Thoracic aorta (tissue), 2 donors: Measurements from ENCODE around the gene ARHGDIA. TPM values are rescaled to one million over a fixed set of nuclear protein-coding genes. Genes with fewer than 3 reads are reported as not detected.
"Not testable (repeated sequence)": the region's sequence is repeated elsewhere in the genome, so short reads cannot be mapped to it uniquely, and the experiment has no call there.

Experiments
- ATAC-seq: fragments of 150-250 bp; one replicate; pipeline ENCODE4 v1.8.0; 2017; ENCODE audit warnings: low read depth; ENCODE audit not compliant: insufficient number of reproducible peaks, low FRiP score
- DNase-seq: peaks from one replicate; pipeline ENCODE4 v3.0.0-alpha.2; 2020; ENCODE audit warnings: low spot score
- H3K27ac ChIP-seq, 2 donors: fragments of 200-600 bp; sonication (generic); 1 replicate in 1 of 2; 2 replicates in 1 of 2; pipeline ENCODE4 v1.5.1; 2016; ENCODE audit warnings: mild to moderate bottlenecking in 2 of 2, moderate library complexity in 2 of 2
- H3K27me3 ChIP-seq: fragments of 200-600 bp; sonication (generic); replicated peaks from 2 replicates; pipeline ENCODE4 v1.6.0; 2016; ENCODE audit warnings: mild to moderate bottlenecking; ENCODE audit not compliant: insufficient read depth
- H3K36me3 ChIP-seq: fragments of 200-600 bp; sonication (generic); one replicate; pipeline ENCODE4 v1.5.1; 2016
- H3K4me1 ChIP-seq, 2 donors: fragments of 200-600 bp; sonication (generic); 1 replicate in 1 of 2; 2 replicates in 1 of 2; pipeline versions ENCODE4 v1.5.1 to v1.6.0; 2016; ENCODE audit warnings: low read depth in 2 of 2, mild to moderate bottlenecking in 1 of 2; ENCODE audit not compliant: control insufficient read depth in 1 of 2
- H3K4me3 ChIP-seq: fragments of 200-600 bp; sonication (generic); 2 replicates; pipeline ENCODE4 v1.5.1; 2016; ENCODE audit warnings: mild to moderate bottlenecking
- H3K9me3 ChIP-seq: fragments of 200-600 bp; sonication (generic); 2 replicates; pipeline ENCODE4 v1.5.1; 2016
- CTCF ChIP-seq: fragments of 200-600 bp; sonication (generic); IDR thresholded peaks from one replicate; pipeline ENCODE4 v1.5.1; 2019; ENCODE audit warnings: antibody characterized with exemption
- total RNA-seq, 2 donors: library from RNA; depleted of rRNA; stranded (reverse); fragments of >200 nt; gene quantifications; one replicate each; pipeline versions ENCODE4 v1.1.0 to v1.2.3, GENCODE V29; 2016

ARHGDIA gene
- total RNA-seq, 2 donors from 2014 or later, result 206 to 324 TPM

GRCh38 chr17:81842725-81843504 is 28.2 kb downstream of the ARHGDIA start:
- H3K4me1 ChIP-seq, result no peaks in the 10 kb centered on the region
- H3K27me3 ChIP-seq, result no peaks in the 10 kb centered on the region
- ATAC-seq (no peak), DNase-seq (no peak)
- TF ChIP-seq CTCF, result no peak
- no peaks in the 10 kb centered on the region for H3K9me3 ChIP-seq
- H3K36me3 ChIP-seq, result peaks cover 51% of the 10 kb centered on the region
- H3K4me3 ChIP-seq, result no peak overlapping the region
- no peak overlapping the region for H3K27ac ChIP-seq

- Histone ChIP-seq H3K36me3 (peaks cover 48% of the 10 kb centered on the region), H3K27ac (no peak overlapping the region), H3K9me3 (no peaks in the 10 kb centered on the region), H3K4me3 (no peak overlapping the region), H3K27me3 (no peaks in the 10 kb centered on the region), H3K4me1 (no peaks in the 10 kb centered on the region)
- ATAC-seq, result no peak
- no peak for DNase-seq
- TF ChIP-seq CTCF, result no peak
These were observed 28.8 kb downstream of the ARHGDIA start for GRCh38 chr17:81842378-81842724.

- TF ChIP-seq CTCF, result no peak
- ATAC-seq (no peak), DNase-seq (no peak)
- no peaks in the 10 kb centered on the region for H3K9me3 ChIP-seq
- H3K4me3 ChIP-seq, result no peak overlapping the region
- H3K36me3 ChIP-seq, result peaks cover 43% of the 10 kb centered on the region
- no peak overlapping the region for H3K27ac ChIP-seq
- no peaks in the 10 kb centered on the region for H3K27me3 ChIP-seq
- no peaks in the 10 kb centered on the region for H3K4me1 ChIP-seq
These were observed 29.3 kb downstream of the ARHGDIA start for GRCh38 chr17:81841866-81842265.

GRCh38 chr17:81840826-81841778 is 30.0 kb downstream of the ARHGDIA start:
- no peak overlapping the region for H3K27ac ChIP-seq
- H3K4me1 ChIP-seq, result no peaks in the 10 kb centered on the region
- TF ChIP-seq CTCF, result no peak
- ATAC-seq, result no peak
- no peaks in the 10 kb centered on the region for H3K9me3 ChIP-seq
- H3K36me3 ChIP-seq, result peaks cover 35% of the 10 kb centered on the region
- DNase-seq, result no peak
- H3K27me3 ChIP-seq, result no peaks in the 10 kb centered on the region
- H3K4me3 ChIP-seq, result no peak overlapping the region

- not testable (repeated sequence) for H3K4me1 ChIP-seq, H3K27me3 ChIP-seq, H3K27ac ChIP-seq, DNase-seq, H3K4me3 ChIP-seq, H3K9me3 ChIP-seq, ATAC-seq
- H3K36me3 ChIP-seq, result peaks cover 25% of the 10 kb centered on the region
These were observed 31.1 kb downstream of the ARHGDIA start for GRCh38 chr17:81840059-81840458.
